Kidney epithelial cell (primary cell): ENCODE data around the gene GPR26. TPM values are rescaled to one million over a fixed set of nuclear protein-coding genes. Genes with fewer than 3 reads are reported as not detected.

ENCODE experiments used
- DNase-seq: peaks from one replicate; pipeline ENCODE4 v3.0.0-alpha.2; 2010; ENCODE audit warnings: low read depth
- H3K27me3 ChIP-seq: 2 replicates; pipeline ENCODE4 v1.6.0; 2011; ENCODE audit warnings: low read length; ENCODE audit not compliant: control insufficient read depth, insufficient read depth
- H3K36me3 ChIP-seq: 2 replicates; pipeline ENCODE4 v1.5.1; 2011; ENCODE audit warnings: low read length; ENCODE audit not compliant: control insufficient read depth, insufficient read depth
- H3K4me3 ChIP-seq: 2 replicates; pipeline ENCODE4 v1.5.1; 2011; ENCODE audit warnings: low read depth, mild to moderate bottlenecking, control low read depth, low read length
- total RNA-seq: library from RNA; depleted of rRNA; stranded (reverse); fragments of >200 nt; gene quantifications from 2 replicates; pipeline ENCODE4 v1.2.3, GENCODE V29; 2015
- TF ChIP-seq, protein P1 (sequence below): IDR thresholded peaks from 2 replicates; pipeline ENCODE4 v1.5.1; 2011; ENCODE audit warnings: mild to moderate bottlenecking, moderate library complexity, low read length, control low read depth, inconsistent platforms; ENCODE audit not compliant: insufficient read depth, poor library complexity, severe bottlenecking

The GPR26 gene
- total RNA-seq, 1 donor from 2014 or later: 0.71 TPM

DNA sequence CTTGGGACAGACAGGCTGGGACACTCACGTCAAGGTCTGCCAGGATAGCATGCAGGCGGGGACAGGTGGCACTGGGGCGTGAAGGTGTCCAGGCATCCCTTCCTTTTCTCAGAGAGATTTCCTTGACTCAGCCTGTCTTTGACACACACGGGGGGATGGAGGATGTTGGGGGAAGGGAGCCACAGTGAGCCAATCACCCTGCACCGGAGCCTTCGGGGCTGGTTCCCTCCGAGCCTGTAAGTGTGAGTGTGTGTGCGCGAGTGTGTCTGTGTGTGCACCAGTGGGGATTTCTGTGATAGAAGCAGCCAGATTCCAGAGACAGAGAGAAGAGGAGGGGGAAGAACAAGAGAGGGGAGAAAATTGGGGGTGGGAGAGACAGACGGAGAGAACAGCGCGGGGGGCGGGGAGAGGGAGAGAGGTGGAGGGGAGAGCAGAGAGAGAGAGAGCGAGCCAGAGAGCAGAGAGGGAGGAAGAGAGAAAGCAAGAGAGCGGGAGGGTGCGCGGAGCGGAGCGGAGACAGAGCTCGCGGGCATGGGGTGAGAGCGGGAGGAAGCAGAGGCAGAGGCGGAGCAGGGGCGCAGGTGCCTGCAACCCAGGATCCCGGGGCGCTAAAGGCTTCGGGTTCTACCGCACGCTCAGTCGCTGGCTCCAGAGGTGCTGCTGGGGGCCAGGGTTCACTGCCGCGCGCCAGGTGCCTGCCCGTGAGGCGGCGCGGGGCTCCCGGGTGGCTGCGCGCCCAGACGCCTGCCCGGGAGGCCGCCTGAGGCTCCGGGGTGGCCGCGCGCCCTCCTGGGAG lies 466 bp upstream of the GPR26 start:
- TF ChIP-seq, protein P1, sequence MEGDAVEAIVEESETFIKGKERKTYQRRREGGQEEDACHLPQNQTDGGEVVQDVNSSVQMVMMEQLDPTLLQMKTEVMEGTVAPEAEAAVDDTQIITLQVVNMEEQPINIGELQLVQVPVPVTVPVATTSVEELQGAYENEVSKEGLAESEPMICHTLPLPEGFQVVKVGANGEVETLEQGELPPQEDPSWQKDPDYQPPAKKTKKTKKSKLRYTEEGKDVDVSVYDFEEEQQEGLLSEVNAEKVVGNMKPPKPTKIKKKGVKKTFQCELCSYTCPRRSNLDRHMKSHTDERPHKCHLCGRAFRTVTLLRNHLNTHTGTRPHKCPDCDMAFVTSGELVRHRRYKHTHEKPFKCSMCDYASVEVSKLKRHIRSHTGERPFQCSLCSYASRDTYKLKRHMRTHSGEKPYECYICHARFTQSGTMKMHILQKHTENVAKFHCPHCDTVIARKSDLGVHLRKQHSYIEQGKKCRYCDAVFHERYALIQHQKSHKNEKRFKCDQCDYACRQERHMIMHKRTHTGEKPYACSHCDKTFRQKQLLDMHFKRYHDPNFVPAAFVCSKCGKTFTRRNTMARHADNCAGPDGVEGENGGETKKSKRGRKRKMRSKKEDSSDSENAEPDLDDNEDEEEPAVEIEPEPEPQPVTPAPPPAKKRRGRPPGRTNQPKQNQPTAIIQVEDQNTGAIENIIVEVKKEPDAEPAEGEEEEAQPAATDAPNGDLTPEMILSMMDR: no peak
- H3K27me3 ChIP-seq: peaks cover 22% of the 10 kb centered on the region
- no peak overlapping the region for H3K4me3 ChIP-seq
- DNase-seq: no peak
- H3K36me3 ChIP-seq: no peaks in the 10 kb centered on the region

DNA sequence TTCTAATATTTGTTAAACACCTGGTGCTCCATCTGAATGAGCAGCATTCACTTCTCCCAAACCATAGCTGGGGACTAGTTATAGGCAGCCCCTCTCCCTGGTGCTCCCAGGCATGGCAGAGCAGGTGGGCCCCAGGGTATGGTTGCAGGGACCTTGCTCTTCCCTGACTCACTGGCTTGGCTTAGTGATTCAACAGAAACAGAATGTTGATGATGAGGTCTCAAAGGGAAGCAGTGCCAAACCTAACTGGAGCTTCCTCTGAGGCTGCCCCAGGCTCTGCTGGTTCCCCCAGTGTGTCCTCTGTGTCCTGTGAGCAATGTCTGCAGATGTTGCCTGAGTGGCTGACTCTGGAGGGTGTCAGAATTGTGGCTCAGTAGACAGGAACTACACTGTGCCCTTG lies 3.7 kb downstream of the GPR26 start:
- peaks cover 20% of the 10 kb centered on the region for H3K27me3 ChIP-seq
- TF ChIP-seq, protein P1: no peak
- no peak for DNase-seq
- H3K36me3 ChIP-seq: no peaks in the 10 kb centered on the region
- no peak overlapping the region for H3K4me3 ChIP-seq

DNA sequence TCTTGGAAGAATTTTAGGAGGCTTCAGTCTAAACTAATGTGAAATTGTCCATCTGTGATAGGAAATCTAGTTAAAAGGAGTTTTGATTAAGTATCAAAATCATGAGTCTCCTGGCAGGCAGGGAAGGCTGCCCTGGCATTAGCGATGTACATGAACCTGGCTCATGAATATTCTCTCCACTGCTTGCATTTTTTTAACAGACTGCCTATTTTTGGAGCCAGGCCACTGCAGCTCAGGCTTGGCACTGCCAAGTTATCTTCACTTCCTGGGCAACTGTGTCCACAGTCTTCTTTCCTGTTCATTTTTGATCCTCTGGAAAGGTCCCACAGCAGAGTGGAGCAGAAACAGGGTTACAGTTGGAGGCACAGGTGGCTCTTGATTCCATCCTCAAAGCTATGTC lies 7.0 kb downstream of the GPR26 start:
- no peak for DNase-seq
- TF ChIP-seq, protein P1: no peak
- Histone ChIP-seq H3K4me3 (no peak overlapping the region), H3K36me3 (no peaks in the 10 kb centered on the region), H3K27me3 (no peaks in the 10 kb centered on the region)

DNA sequence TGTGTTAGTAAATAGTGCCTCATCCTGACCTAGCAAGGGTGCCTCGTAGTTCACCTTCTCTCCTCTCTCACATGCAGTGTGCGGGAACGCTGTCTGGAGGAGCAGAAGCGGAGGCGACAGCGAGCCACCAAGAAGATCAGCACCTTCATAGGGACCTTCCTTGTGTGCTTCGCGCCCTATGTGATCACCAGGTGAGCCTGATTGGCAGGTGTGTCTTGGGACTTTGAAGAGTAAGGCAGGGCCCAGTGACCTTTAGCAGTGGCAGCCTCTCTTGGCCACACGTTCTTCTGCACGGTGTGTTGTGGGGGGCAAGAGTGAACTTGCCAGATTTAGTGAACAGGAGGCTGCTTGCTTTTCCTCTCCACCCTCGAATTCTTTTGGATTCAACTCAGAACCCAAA lies 8.6 kb downstream of the GPR26 start:
- no peaks in the 10 kb centered on the region for H3K27me3 ChIP-seq
- H3K36me3 ChIP-seq: no peaks in the 10 kb centered on the region
- no peak for DNase-seq
- TF ChIP-seq, protein P1: no peak
- no peak overlapping the region for H3K4me3 ChIP-seq

DNA sequence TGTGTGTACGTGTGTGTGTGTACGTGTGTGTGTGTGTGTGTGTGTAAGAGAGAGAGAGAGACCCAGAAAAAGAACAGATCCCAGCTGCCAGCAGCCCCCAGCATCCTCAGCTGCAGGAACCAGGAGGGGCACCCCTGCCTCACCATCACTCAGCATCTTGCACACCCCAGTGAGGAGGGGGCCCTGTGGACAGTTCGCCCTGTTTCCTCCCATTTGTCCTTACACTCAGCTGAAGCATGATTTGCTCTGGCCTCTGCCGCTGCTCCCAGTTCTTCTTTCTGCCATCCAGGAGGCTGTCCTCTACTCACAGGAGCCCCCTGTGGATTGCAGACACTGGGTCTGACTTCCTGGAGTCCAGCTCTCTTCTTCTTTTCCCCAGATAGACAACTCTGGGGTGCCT lies 9.7 kb downstream of the GPR26 start:
- H3K4me3 ChIP-seq: no peak overlapping the region
- no peaks in the 10 kb centered on the region for H3K36me3 ChIP-seq
- no peaks in the 10 kb centered on the region for H3K27me3 ChIP-seq
- no peak for DNase-seq
- TF ChIP-seq, protein P1: no peak

DNA sequence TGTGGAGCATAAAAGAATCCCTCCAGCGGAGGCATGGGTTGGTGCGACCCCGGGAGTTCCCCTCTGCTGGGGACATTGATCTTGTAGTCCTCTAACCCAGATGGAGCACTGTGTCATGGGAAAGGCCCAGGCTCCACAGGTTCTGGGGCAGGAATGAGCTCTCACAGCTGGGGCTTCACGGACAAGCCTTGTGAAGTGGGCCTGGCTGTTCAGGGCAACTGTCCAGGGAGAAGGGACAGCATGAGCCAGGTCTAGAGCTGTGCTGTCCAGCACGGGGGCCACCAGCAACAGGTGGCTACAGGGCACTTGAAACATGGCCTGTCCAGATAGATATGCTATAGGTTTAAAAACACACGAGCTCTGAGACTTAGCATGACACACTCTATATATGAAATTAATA lies 11.4 kb downstream of the GPR26 start:
- Histone ChIP-seq H3K4me3 (no peak overlapping the region), H3K27me3 (no peaks in the 10 kb centered on the region), H3K36me3 (no peaks in the 10 kb centered on the region)
- no peak for DNase-seq
- TF ChIP-seq, protein P1: no peak
